Fibroblast of the aortic adventitia (primary cell): Measurements from ENCODE around the gene CHODL. TPM values are rescaled to one million over a fixed set of nuclear protein-coding genes. Genes with fewer than 3 reads are reported as not detected.

ENCODE experiments used
- DNase-seq: peaks from one replicate; pipeline ENCODE4 v3.0.0-alpha.2; 2010; ENCODE audit warnings: low read depth
- H3K4me3 ChIP-seq: 2 replicates; pipeline ENCODE4 v1.5.1; 2011; ENCODE audit warnings: low read depth, mild to moderate bottlenecking, control low read depth, low read length, moderate library complexity
- total RNA-seq: library from RNA; depleted of rRNA; stranded (reverse); fragments of >200 nt; gene quantifications from 2 replicates; pipeline ENCODE4 v1.2.3, GENCODE V29; 2012; ENCODE audit warnings: low replicate concordance
- TF ChIP-seq, protein P1 (sequence below): IDR thresholded peaks from 2 replicates; pipeline ENCODE4 v1.5.1; 2011; ENCODE audit warnings: mild to moderate bottlenecking, low read length, control low read depth, inconsistent platforms; ENCODE audit not compliant: insufficient read depth

Gene CHODL
- total RNA-seq, 1 donor, result 1.1 TPM

DNA sequence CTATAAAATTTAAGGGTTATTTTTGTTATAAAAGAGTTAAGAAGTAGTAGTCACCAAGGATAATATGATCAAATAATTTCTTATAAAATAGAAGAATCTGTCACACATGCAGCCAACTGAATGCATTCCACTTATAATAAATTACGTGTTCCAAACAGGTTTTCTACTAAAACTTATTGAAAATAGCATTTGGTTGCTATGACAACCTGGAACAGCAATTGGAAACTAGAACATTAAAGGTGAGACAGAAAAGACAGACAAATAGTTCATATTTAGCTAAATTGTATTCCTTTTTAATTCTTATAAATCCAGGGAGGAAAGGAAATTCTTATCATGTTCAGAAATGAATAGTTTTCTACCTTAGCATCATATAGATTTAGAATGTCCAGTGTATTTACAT lies 9.1 kb upstream of the CHODL start:
- TF ChIP-seq, protein P1, sequence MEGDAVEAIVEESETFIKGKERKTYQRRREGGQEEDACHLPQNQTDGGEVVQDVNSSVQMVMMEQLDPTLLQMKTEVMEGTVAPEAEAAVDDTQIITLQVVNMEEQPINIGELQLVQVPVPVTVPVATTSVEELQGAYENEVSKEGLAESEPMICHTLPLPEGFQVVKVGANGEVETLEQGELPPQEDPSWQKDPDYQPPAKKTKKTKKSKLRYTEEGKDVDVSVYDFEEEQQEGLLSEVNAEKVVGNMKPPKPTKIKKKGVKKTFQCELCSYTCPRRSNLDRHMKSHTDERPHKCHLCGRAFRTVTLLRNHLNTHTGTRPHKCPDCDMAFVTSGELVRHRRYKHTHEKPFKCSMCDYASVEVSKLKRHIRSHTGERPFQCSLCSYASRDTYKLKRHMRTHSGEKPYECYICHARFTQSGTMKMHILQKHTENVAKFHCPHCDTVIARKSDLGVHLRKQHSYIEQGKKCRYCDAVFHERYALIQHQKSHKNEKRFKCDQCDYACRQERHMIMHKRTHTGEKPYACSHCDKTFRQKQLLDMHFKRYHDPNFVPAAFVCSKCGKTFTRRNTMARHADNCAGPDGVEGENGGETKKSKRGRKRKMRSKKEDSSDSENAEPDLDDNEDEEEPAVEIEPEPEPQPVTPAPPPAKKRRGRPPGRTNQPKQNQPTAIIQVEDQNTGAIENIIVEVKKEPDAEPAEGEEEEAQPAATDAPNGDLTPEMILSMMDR, result no peak
- DNase-seq, result no peak
- no peak overlapping the region for H3K4me3 ChIP-seq

DNA sequence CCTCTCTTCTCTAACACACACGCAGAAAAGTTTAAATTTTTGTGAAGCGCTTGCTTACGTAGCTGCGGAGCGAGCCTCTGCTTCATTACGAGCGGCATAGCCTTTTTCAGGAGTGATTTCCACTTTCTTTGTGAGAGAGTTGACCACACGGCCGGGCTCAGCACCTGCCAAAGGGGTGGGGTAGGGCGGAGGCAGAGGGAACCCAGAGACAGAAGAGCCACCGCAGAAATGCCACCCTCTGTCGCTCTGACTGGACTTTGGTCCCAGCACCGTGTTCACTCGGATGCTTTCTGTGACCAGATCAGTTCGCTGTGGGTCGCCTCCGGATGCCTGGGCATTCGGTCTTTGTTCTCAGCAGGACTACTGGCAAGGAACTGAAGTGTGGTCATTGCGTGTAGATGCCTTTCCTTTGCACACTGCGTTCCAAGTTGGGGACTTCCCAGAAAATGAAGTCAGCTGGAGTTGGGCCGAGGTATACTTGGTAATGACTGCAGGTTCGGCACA lies 883 bp downstream of the CHODL start:
- no peak overlapping the region for H3K4me3 ChIP-seq
- no peak for DNase-seq
- TF ChIP-seq, protein P1, result no peak

DNA sequence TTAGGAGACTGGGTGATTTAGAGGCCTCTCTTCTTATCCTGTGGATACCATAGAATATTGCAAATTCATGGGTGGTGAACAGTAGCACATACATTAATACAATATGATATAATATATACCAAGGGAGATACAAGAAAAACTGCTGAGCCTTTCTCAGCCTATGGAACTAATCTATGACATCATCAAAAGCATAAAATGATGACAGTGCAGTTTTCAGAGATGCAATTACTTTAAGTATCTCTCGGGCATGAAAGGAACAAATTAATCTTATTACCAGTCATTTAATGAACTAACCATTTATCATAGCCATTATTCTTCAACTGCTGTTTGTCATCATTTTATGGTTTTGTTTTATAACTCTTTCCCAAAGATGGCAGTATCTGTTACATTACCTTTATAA lies 3.5 kb downstream of the CHODL start:
- DNase-seq, result no peak
- no peak overlapping the region for H3K4me3 ChIP-seq
- TF ChIP-seq, protein P1, result no peak

DNA sequence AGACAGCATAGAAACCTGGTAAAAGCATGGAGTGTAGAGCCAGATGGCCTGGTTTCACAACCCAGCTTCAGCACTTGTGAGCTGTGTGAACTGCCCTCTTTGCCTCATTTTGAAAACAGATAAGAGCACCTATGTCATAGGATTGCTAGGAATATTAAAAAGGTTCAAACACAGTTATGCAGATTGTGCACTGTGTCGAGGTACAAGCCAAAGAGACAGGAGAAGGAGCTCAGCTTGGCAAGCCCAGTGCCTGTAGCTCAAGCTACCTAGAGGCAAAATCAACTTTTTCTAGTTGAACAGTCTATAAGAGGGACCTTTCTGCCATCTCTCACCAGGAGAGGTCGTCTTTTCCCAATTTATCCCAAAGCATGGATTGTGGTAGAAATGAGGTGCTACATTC lies 5.0 kb downstream of the CHODL start:
- H3K4me3 ChIP-seq, result no peak overlapping the region
- TF ChIP-seq, protein P1, result no peak
- no peak for DNase-seq

DNA sequence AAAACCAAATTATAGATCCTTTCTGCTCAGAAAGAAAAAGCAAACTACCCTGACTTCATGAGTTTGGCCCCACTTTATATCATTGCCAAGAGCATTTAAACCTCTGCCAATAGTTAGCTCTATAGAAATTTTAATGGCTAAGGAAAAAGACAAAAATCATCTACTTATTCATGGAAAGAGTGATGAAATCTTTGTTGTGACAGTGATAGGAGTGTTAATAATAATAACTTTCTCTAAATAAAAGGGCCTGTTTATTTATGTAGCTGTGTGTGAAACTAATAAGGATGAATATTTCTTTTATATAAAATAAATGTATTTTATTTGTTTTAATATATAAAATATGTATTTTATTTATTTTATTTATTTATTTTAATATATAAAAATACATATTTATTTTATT lies 6.4 kb downstream of the CHODL start:
- TF ChIP-seq, protein P1, result no peak
- no peak for DNase-seq
- no peak overlapping the region for H3K4me3 ChIP-seq

DNA sequence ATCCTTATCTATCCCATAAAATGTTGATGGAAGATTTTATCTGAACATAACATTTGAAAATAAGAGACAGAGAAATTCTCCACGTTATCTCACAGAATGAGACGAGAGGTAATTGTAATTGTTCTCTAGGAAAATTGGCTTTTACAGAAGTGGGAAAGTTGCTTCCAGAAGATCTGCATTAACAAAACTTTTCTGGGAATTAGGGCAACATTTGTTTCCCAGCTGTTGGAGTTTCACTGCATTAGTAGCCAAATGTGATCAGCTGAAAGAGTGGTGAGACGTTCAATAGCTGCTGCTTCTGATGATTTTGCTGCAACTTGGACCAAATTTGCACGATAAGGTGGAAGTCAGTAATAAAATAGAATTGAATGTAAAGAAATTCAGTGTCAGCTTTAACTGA lies 7.6 kb downstream of the CHODL start:
- H3K4me3 ChIP-seq, result no peak overlapping the region
- no peak for DNase-seq
- TF ChIP-seq, protein P1, result no peak

DNA sequence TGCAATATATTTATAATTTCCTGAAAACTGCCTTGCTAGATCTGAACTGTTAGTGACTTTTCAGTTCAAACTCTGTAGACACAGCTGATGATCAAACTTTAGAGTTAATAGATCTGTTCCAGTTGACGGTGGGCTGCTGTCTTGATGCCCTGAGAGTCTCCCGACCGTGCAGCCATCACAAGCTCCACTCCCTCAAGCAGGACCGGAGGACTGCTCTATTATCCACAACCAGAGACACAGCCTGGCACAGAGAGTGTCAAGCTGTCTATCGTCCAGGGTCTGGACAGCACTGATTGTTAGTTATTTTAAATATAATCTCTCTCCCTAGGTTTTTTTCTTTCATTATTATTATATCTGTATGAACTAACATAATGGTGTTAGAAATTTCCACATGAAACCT lies 8.0 kb downstream of the CHODL start:
- no peak overlapping the region for H3K4me3 ChIP-seq
- DNase-seq, result no peak
- TF ChIP-seq, protein P1, result no peak
